OCI-LY7 (cell line): Measurements from ENCODE around the gene ADGRF3. TPM values are rescaled to one million over a fixed set of nuclear protein-coding genes. Genes with fewer than 3 reads are reported as not detected.

Experiments used
- BruUV-seq: library from RNA; stranded (reverse); fragments of 400-500 nt; replicated peaks from 2 replicates; lab custom pipeline; 2021; lab: Mats Ljungman, UMichigan
- CTCF ChIA-PET: fragments of 300-600 bp; sonication (Branson Sonifier 250); formaldehyde crosslinking; loops from one replicate; lab custom pipeline; 2022; ENCODE audit warnings: antibody characterized with exemption; ENCODE audit not compliant: unreplicated experiment; lab: Charles Lee
- POLR2A ChIA-PET: fragments of 300-600 bp; sonication (Branson Sonifier 250); formaldehyde crosslinking; loops from one replicate; lab custom pipeline; 2022; ENCODE audit warnings: antibody characterized with exemption; lab: Charles Lee
- DNase-seq: peaks from one replicate; pipeline ENCODE4 v3.0.0-alpha.2; 2015; ENCODE audit warnings: low spot score
- H2AFZ ChIP-seq: fragments of 200-600 bp; sonication (generic), shearing (Covaris generic); 2 replicates; pipeline ENCODE4 v1.6.1; 2014; ENCODE audit warnings: mild to moderate bottlenecking, antibody characterized with exemption, low read length, moderate library complexity
- H3K27ac ChIP-seq: fragments of 200-600 bp; sonication (generic); 2 replicates; pipeline ENCODE4 v1.5.1; 2014; ENCODE audit warnings: mixed run types, low read depth, mild to moderate bottlenecking, moderate library complexity, low read length, inconsistent platforms; ENCODE audit not compliant: poor library complexity, severe bottlenecking
- H3K36me3 ChIP-seq: fragments of 200-600 bp; sonication (generic); 2 replicates; pipeline ENCODE4 v1.6.1; 2014; ENCODE audit warnings: mild to moderate bottlenecking, antibody characterized with exemption, low read length, moderate library complexity, mixed read lengths; ENCODE audit not compliant: insufficient read depth
- H3K4me1 ChIP-seq: fragments of 200-600 bp; sonication (generic); 2 replicates; pipeline ENCODE4 v1.5.1; 2014; ENCODE audit warnings: mild to moderate bottlenecking, low read length; ENCODE audit not compliant: insufficient read depth, poor library complexity, severe bottlenecking
- H3K4me2 ChIP-seq: fragments of 200-600 bp; sonication (generic); 2 replicates; pipeline ENCODE4 v1.6.1; 2014; ENCODE audit warnings: mild to moderate bottlenecking, low read length
- H3K4me3 ChIP-seq: fragments of 200-600 bp; sonication (generic); 2 replicates; pipeline ENCODE4 v1.5.1; 2014; ENCODE audit warnings: mild to moderate bottlenecking, low read depth, low read length; ENCODE audit not compliant: poor library complexity, severe bottlenecking
- H3K79me2 ChIP-seq: fragments of 200-600 bp; sonication (generic); 2 replicates; pipeline ENCODE4 v1.6.1; 2016; ENCODE audit warnings: low read depth, mild to moderate bottlenecking, low read length, moderate library complexity, mixed read lengths; ENCODE audit not compliant: insufficient read depth
- H3K9me2 ChIP-seq: fragments of 200-600 bp; sonication (generic); 2 replicates; pipeline ENCODE4 v1.6.1; 2016; ENCODE audit warnings: mild to moderate bottlenecking, low read length, mixed read lengths; ENCODE audit not compliant: insufficient read depth
- H3K9me3 ChIP-seq: fragments of 200-600 bp; sonication (generic); 2 replicates; pipeline ENCODE4 v1.6.1; 2014; ENCODE audit warnings: mild to moderate bottlenecking, mixed run types, low read length, mixed read lengths
- H4K20me1 ChIP-seq: fragments of 200-600 bp; sonication (generic); 2 replicates; pipeline ENCODE4 v1.6.1; 2014; ENCODE audit warnings: mild to moderate bottlenecking, antibody characterized with exemption, low read length, moderate library complexity, mixed read lengths; ENCODE audit not compliant: insufficient read depth
- CTCF ChIP-seq: fragments of 200-600 bp; sonication (generic); conservative IDR thresholded peaks from 2 replicates; pipeline ENCODE4 v1.5.1; 2014; ENCODE audit warnings: mild to moderate bottlenecking, antibody characterized with exemption, low read length, moderate library complexity, mixed read lengths
- EZH2phosphoT487 ChIP-seq: fragments of 200-600 bp; sonication (generic); IDR thresholded peaks from 2 replicates; pipeline ENCODE4 v1.6.1; 2018; ENCODE audit warnings: low read depth, borderline replicate concordance, mild to moderate bottlenecking, mixed run types, antibody characterized with exemption, low read length, moderate library complexity, mixed read lengths
- intact Hi-C: fragments of 100-400 bp; cut with micrococcal nuclease; formaldehyde crosslinking; loops from one replicate; pipeline ENCODE4 v1.10.0; 2022; ENCODE audit not compliant: unreplicated experiment
- total RNA-seq, 2 experiments: library from RNA; depleted of rRNA in 1 of 2; stranded (reverse); fragments of >200 nt in 1 of 2; shearing (Covaris generic) in 1 of 2; gene quantifications; 2 replicates each; pipeline ENCODE4 v1.2.3, GENCODE V29; 2014 to 2022

Gene ADGRF3
- total RNA-seq, 2 experiments from 2014 or later = 3.8 to 4.7 TPM

- Histone ChIP-seq H3K4me2 (no peak overlapping the region), H3K27ac (no peak overlapping the region), H3K36me3 (peaks cover 54% of the 10 kb centered on the region), H3K9me3 (no peaks in the 10 kb centered on the region), H2AFZ (no peak overlapping the region), H3K4me3 (no peak overlapping the region), H3K4me1 (no peaks in the 10 kb centered on the region), H3K79me2 (peaks cover 70% of the 10 kb centered on the region; the same call in 1 of the 2 replicates), H3K9me2 (no peaks in the 10 kb centered on the region), H4K20me1 (peaks cover 15% of the 10 kb centered on the region)
- no peak for TF ChIP-seq EZH2phosphoT487
- no peak for TF ChIP-seq CTCF
- CTCF ChIA-PET = no interaction called here
- POLR2A ChIA-PET = interaction anchor here (0.6 to 1.0 kb wide), 3 partner anchors 15 to 617 kb away, joined by 3 to 7 read pairs (median 4); no protein-coding TSS in a partner anchor
- no TSS peak for BruUV-seq
- intact Hi-C loops = no loop called here
- no peak for DNase-seq
Observed at GRCh38 chr2:26363323-26363722, 16.7 kb upstream of the ADGRF3 start.

GRCh38 chr2:26359886-26360473 is 13.4 kb upstream of the ADGRF3 start:
- H3K4me2 ChIP-seq = no peak overlapping the region
- H3K4me1 ChIP-seq = no peaks in the 10 kb centered on the region
- no peaks in the 10 kb centered on the region for H3K9me2 ChIP-seq
- no peak overlapping the region for H3K27ac ChIP-seq
- no peak overlapping the region for H3K4me3 ChIP-seq
- H2AFZ ChIP-seq = no peak overlapping the region
- BruUV-seq = no TSS peak
- H3K36me3 ChIP-seq = peaks cover 55% of the 10 kb centered on the region
- TF ChIP-seq CTCF = no peak
- peaks cover 96% of the 10 kb centered on the region for H3K79me2 ChIP-seq
- CTCF ChIA-PET = no interaction called here
- peaks cover 36% of the 10 kb centered on the region for H4K20me1 ChIP-seq
- no peaks in the 10 kb centered on the region for H3K9me3 ChIP-seq
- no peak for DNase-seq
- POLR2A ChIA-PET = no interaction called here
- intact Hi-C loops = no loop called here

- ChIA-PET POLR2A (interaction anchor here (1.0 kb wide), 1 partner anchor 10 kb away, joined by 4 read pairs; no protein-coding TSS in a partner anchor), CTCF (no interaction called here)
- peaks cover 47% of the 10 kb centered on the region for H4K20me1 ChIP-seq
- H3K9me3 ChIP-seq = no peaks in the 10 kb centered on the region
- no peak for TF ChIP-seq EZH2phosphoT487
- TF ChIP-seq CTCF = no peak
- DNase-seq = no peak
- no peak overlapping the region for H3K4me3 ChIP-seq
- H3K4me2 ChIP-seq = no peak overlapping the region
- H3K27ac ChIP-seq = no peak overlapping the region
- intact Hi-C loops = no loop called here
- H3K79me2 ChIP-seq = peaks cover 98% of the 10 kb centered on the region
- BruUV-seq = no TSS peak
- H3K4me1 ChIP-seq = no peaks in the 10 kb centered on the region
- H3K36me3 ChIP-seq = peaks cover 65% of the 10 kb centered on the region
- H2AFZ ChIP-seq = no peak overlapping the region
- H3K9me2 ChIP-seq = no peaks in the 10 kb centered on the region
Observed at GRCh38 chr2:26356771-26357170, 10.2 kb upstream of the ADGRF3 start.
